ENCODE measurements around the gene ZNF143.
A peak's percentile ranks its signal among the peaks of the same experiment; 100 is the strongest.

Gene ZNF143

GRCh38 chr11:9576701-9577381 lies 116.0 kb downstream of the ZNF143 start:
- Histone ChIP-seq H3K4me1 (ENCODE audit: control insufficient read depth, insufficient read depth, low read length) (peaks cover 3% of the 10 kb centered on the region), H3K9ac (ENCODE audit: low read length in 2 of 2) (peak overlapping the region; percentile 82 to 94), H3K9me3 (ENCODE audit: control insufficient read depth in 2 of 2, low read length in 2 of 2) (no peaks in the 10 kb centered on the region), H3K4me3 (ENCODE audit: low read length in 2 of 2) (peak overlapping the region; percentile 83 to 86), H3K36me3 (ENCODE audit: control insufficient read depth in 2 of 2, insufficient read depth in 2 of 2, low read length in 2 of 2) (peaks cover 2 to 3% of the 10 kb centered on the region in 2 donors), H3K27me3 (ENCODE audit: control insufficient read depth in 1 of 2, insufficient read depth in 2 of 2, low read length in 2 of 2) (no peaks in the 10 kb centered on the region), H3K27ac (ENCODE audit: low read length) (peak overlapping the region; percentile 97)

- Histone ChIP-seq H3K27ac (ENCODE audit: low read length) (peak overlapping the region; percentile 64), H3K9ac (ENCODE audit: low read length in 2 of 2) (peak overlapping the region; percentile 72 to 82), H3K36me3 (ENCODE audit: control insufficient read depth in 2 of 2, insufficient read depth in 2 of 2, low read length in 2 of 2) (peaks cover 8 to 9% of the 10 kb centered on the region in 2 donors), H3K9me3 (ENCODE audit: control insufficient read depth in 2 of 2, low read length in 2 of 2) (no peaks in the 10 kb centered on the region), H3K4me1 (ENCODE audit: control insufficient read depth, insufficient read depth, low read length) (no peaks in the 10 kb centered on the region), H3K27me3 (ENCODE audit: control insufficient read depth in 1 of 2, insufficient read depth in 2 of 2, low read length in 2 of 2) (no peaks in the 10 kb centered on the region), H3K4me3 (ENCODE audit: low read length in 2 of 2) (peak overlapping the region; percentile 83 to 86)
These were observed 116.7 kb downstream of the ZNF143 start for GRCh38 chr11:9577556-9577955.

Data from stomach smooth muscle (tissue), 2 donors.